A549 (cell line): ENCODE measurements around the gene SLC31A1. TPM values are rescaled to one million over a fixed set of nuclear protein-coding genes. Genes with fewer than 3 reads are reported as not detected.

Experiments
- ATAC-seq, 2 experiments: fragments of 200-7000 bp in 1 of 2; fragments of >200 bp in 1 of 2; cut with Nextera tagmentation in 1 of 2; cut with Tn5 transposase in 1 of 2; 3 replicates each; pipeline versions ENCODE4 v1.8.0 to v1.9.1; 2018 to 2020; ENCODE audit warnings: mild to moderate bottlenecking in 1 of 2, moderate library complexity in 1 of 2
- CTCF ChIA-PET: fragments of 300-600 bp; sonication (Branson Sonifier 250); formaldehyde crosslinking; extraction: SDS; loops from one replicate; lab custom pipeline; 2021; ENCODE audit warnings: antibody characterized with exemption, inconsistent platforms; lab: Yijun Ruan, JAX
- POLR2A ChIA-PET: fragments of 350-600 bp; formaldehyde crosslinking; extraction: SDS; loops from one replicate; lab custom pipeline; 2021; ENCODE audit warnings: antibody characterized with exemption, inconsistent platforms; lab: Yijun Ruan, JAX
- DNase-seq, 2 experiments: peaks; one replicate each; pipeline versions ENCODE4 v3.0.0 to v3.0.0-alpha.2; 2011 to 2016; ENCODE audit warnings: low read depth in 1 of 2, low spot score in 1 of 2
- FAIRE-seq: peaks from 2 replicates; lab custom pipeline; 2011; peaks lifted over from hg19 to GRCh38; lab: Jason Lieb, UNC
- H3K27ac ChIP-seq, 2 experiments: fragments of >200 bp; sonication (Bioruptor Twin); formaldehyde crosslinking; 3 replicates each; pipeline ENCODE4 v1.5.1; 2016 to 2017
- H3K4me1 ChIP-seq: fragments of >200 bp; sonication (Bioruptor Twin); formaldehyde crosslinking; 3 replicates; pipeline ENCODE4 v1.6.1; 2016
- H3K4me2 ChIP-seq: fragments of >200 bp; sonication (Bioruptor Twin); formaldehyde crosslinking; 3 replicates; pipeline ENCODE4 v1.6.1; 2016
- H3K4me3 ChIP-seq: fragments of >200 bp; sonication (Bioruptor Twin); formaldehyde crosslinking; 3 replicates; pipeline ENCODE4 v1.5.1; 2016
- H3K9me3 ChIP-seq: fragments of >200 bp; sonication (Bioruptor Twin); formaldehyde crosslinking; 3 replicates; pipeline ENCODE4 v1.6.1; 2016
- CBX8 ChIP-seq: fragments of 200-600 bp; sonication (generic); IDR thresholded peaks from 2 replicates; pipeline ENCODE4 v1.6.1; 2016
- CHD2 ChIP-seq: fragments of 150-350 bp; IDR thresholded peaks from 2 replicates; pipeline ENCODE4 v1.6.1; 2014; ENCODE audit warnings: low read length; ENCODE audit not compliant: partially characterized antibody
- ESRRA ChIP-seq: fragments of 150-350 bp; IDR thresholded peaks from 2 replicates; pipeline ENCODE4 v1.6.1; 2014; ENCODE audit warnings: mild to moderate bottlenecking, low read length, borderline replicate concordance
- FOSB ChIP-seq: fragments of 250-450 bp; sonication (Bioruptor Pico); IDR thresholded peaks from 2 replicates; pipeline ENCODE4 v1.5.0; 2020; ENCODE audit warnings: mild to moderate bottlenecking, moderate library complexity
- MAZ ChIP-seq: fragments of 150-350 bp; IDR thresholded peaks from 2 replicates; pipeline ENCODE4 v1.6.1; 2014; ENCODE audit warnings: antibody characterized with exemption, low read depth, low read length, borderline replicate concordance
- NPAS2 ChIP-seq: fragments of 250-450 bp; sonication (Bioruptor Pico); IDR thresholded peaks from 2 replicates; pipeline ENCODE4 v1.8.0; 2022; ENCODE audit warnings: mild to moderate bottlenecking, moderate library complexity, borderline replicate concordance
- PHF8 ChIP-seq: fragments of 200-600 bp; sonication (generic); IDR thresholded peaks from 2 replicates; pipeline ENCODE4 v1.6.1; 2016; ENCODE audit warnings: low read depth, mild to moderate bottlenecking, antibody characterized with exemption, moderate library complexity, borderline replicate concordance
- POLR2AphosphoS2 ChIP-seq: conservative IDR thresholded peaks from 2 replicates; pipeline ENCODE4 v1.6.1; 2012; ENCODE audit warnings: low read length, improper control_type of control experiment, inconsistent platforms
- RARB ChIP-seq: fragments of 250-450 bp; sonication (Bioruptor Pico); IDR thresholded peaks from 2 replicates; pipeline ENCODE4 v1.8.0; 2021; ENCODE audit warnings: mild to moderate bottlenecking, moderate library complexity
- REST ChIP-seq: fragments of 200-600 bp; sonication (generic); IDR thresholded peaks from 2 replicates; pipeline ENCODE4 v1.6.1; 2016; ENCODE audit warnings: antibody characterized with exemption, mild to moderate bottlenecking, moderate library complexity
- RNF2 ChIP-seq: fragments of 200-600 bp; sonication (generic); IDR thresholded peaks from 2 replicates; pipeline ENCODE4 v1.6.1; 2016; ENCODE audit warnings: low read depth, mild to moderate bottlenecking, antibody characterized with exemption, moderate library complexity, borderline replicate concordance
- TFCP2L1 ChIP-seq: fragments of 250-450 bp; sonication (Bioruptor Pico); IDR thresholded peaks from 2 replicates; pipeline ENCODE4 v1.5.0; 2021; ENCODE audit warnings: mild to moderate bottlenecking
- ZNF302 ChIP-seq: fragments of 250-450 bp; sonication (Bioruptor Pico); IDR thresholded peaks from 2 replicates; pipeline ENCODE4 v1.9.0; 2021; ENCODE audit warnings: inconsistent platforms, mild to moderate bottlenecking, moderate library complexity
- ZSCAN20 ChIP-seq: fragments of 250-450 bp; sonication (Bioruptor Pico); IDR thresholded peaks from 2 replicates; pipeline ENCODE4 v1.8.0; 2022; ENCODE audit warnings: mild to moderate bottlenecking, moderate library complexity
- WGBS: methylation state at CpG from one replicate; pipeline ENCODE4 v1.1.6; 2017; ENCODE audit errors: missing lambda C conversion rate; 5-methylcytosine and 5-hydroxymethylcytosine counted together
- polyA plus RNA-seq, 4 experiments: library from polyadenylated mRNA; depleted of rRNA in 3 of 4; stranded (reverse); fragments of >200 nt; fragmentation: RNase III in 1 of 4; extraction: RNeasy Plus Mini Kit Qiagen cat#74134 plus additional on column Dnase treatment in 1 of 4; gene quantifications; 2 replicates in 3 of 4; 3 replicates in 1 of 4; pipeline ENCODE4 v1.2.3, GENCODE V29; 2011 to 2017
- TF ChIP-seq, protein P1 (sequence below): fragments of 250-450 bp; sonication (Bioruptor Pico); IDR thresholded peaks from 2 replicates; pipeline ENCODE4 v1.5.0; 2020; ENCODE audit warnings: low read depth, mild to moderate bottlenecking, moderate library complexity
- TF ChIP-seq, protein P2 (sequence below): fragments of 450-650 bp; IDR thresholded peaks from 2 replicates; pipeline ENCODE4 v1.6.1; 2014; ENCODE audit warnings: antibody characterized with exemption

Gene SLC31A1
- polyA plus RNA-seq, 2 of the 4 experiments (the other 2 are of a cell fraction), result 24.2 to 27.9 TPM

DNA sequence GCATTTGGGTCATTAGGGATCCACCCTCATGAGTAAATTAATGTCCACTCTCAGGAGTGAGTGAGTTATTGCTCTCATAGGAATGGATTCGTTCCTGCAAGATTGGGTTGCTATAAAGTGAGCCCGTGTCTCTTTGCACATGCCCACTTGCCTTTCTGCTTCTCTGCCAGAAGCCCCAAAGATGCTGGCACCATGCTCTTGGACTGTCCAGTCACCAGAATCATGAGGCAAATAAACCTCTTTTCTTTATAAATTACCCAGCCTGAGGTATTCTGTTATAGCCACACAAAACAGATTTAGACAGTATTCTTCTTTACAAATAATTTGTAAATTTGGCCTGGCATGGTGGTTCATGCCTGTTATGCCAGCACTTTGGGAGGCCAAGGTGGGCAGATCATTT lies 29.5 kb downstream of the SLC31A1 start:
- CTCF ChIA-PET, result interaction anchor here (0.7 kb wide), 1 partner anchor 438 kb away, joined by 3 read pairs; no protein-coding TSS in a partner anchor
- no peak for TF ChIP-seq TFCP2L1 (CRISPR knock-in tag)
- no peak for TF ChIP-seq REST
- no peak for TF ChIP-seq CHD2
- no peak for TF ChIP-seq RNF2
- TF ChIP-seq, protein P1, sequence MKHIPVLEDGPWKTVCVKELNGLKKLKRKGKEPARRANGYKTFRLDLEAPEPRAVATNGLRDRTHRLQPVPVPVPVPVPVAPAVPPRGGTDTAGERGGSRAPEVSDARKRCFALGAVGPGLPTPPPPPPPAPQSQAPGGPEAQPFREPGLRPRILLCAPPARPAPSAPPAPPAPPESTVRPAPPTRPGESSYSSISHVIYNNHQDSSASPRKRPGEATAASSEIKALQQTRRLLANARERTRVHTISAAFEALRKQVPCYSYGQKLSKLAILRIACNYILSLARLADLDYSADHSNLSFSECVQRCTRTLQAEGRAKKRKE (CRISPR knock-in tag), result no peak
- TF ChIP-seq ZNF302 (CRISPR knock-in tag), result no peak
- TF ChIP-seq, all 56 proteins: peak for 0
- H3K4me3 ChIP-seq, result no peak overlapping the region
- H3K4me1 ChIP-seq, result no peaks in the 10 kb centered on the region
- ATAC-seq (no peak), FAIRE-seq (no peak), DNase-seq (no peak)
- POLR2A ChIA-PET, result no interaction called here
- no peak overlapping the region for H3K4me2 ChIP-seq
- 85% methylated on average over 2 of the region's 2 CpGs for WGBS
- no peak overlapping the region for H3K27ac ChIP-seq
- 0 out of 3 replicates have a peak, but pooled peaks cover 4% of the 10 kb centered on the region for H3K9me3 ChIP-seq

- CTCF ChIA-PET, result interaction anchor here (4.1 kb wide), 1 partner anchor 19 kb away, joined by 18 read pairs; no protein-coding TSS in a partner anchor
- DNase-seq (no peak), ATAC-seq (no peak), FAIRE-seq (no peak)
- POLR2A ChIA-PET, result no interaction called here
- WGBS, result 93% methylated on average over 1 of the region's 1 CpG
- TF ChIP-seq PHF8 (no peak), CBX8 (no peak), FOSB (CRISPR knock-in tag) (no peak), RARB (no peak), NPAS2 (CRISPR knock-in tag) (no peak), CHD2 (no peak), POLR2AphosphoS2 (no peak), MAZ (no peak), ESRRA (no peak), ZSCAN20 (CRISPR knock-in tag) (no peak)
- TF ChIP-seq, protein P1 (CRISPR knock-in tag), result no peak
- TF ChIP-seq, protein P2, sequence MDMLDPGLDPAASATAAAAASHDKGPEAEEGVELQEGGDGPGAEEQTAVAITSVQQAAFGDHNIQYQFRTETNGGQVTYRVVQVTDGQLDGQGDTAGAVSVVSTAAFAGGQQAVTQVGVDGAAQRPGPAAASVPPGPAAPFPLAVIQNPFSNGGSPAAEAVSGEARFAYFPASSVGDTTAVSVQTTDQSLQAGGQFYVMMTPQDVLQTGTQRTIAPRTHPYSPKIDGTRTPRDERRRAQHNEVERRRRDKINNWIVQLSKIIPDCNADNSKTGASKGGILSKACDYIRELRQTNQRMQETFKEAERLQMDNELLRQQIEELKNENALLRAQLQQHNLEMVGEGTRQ, result no peak
- no peak overlapping the region for H3K4me3 ChIP-seq
- H3K9me3 ChIP-seq, result 0 out of 3 replicates have a peak, but pooled peaks cover 4% of the 10 kb centered on the region
- H3K4me2 ChIP-seq, result no peak overlapping the region
- no peak overlapping the region for H3K27ac ChIP-seq
- no peaks in the 10 kb centered on the region for H3K4me1 ChIP-seq
Measured at GRCh38 chr9:113254991-113255390, 33.6 kb downstream of the SLC31A1 start.
